HG03442 (cell line): ENCODE results near the gene BRAF.
A peak's percentile ranks its signal among the peaks of the same experiment; 100 is the strongest.
"Not testable (repeated sequence)": the region's sequence is repeated elsewhere in the genome, so short reads cannot be mapped to it uniquely, and the experiment has no call there.

Experiments used
- ATAC-seq: cut with Tn5 transposase; IDR thresholded peaks from one replicate; pipeline ENCODE4 v1.9.1; 2021; ENCODE audit warnings: mild to moderate bottlenecking, moderate library complexity; ENCODE audit not compliant: unreplicated experiment

BRAF gene

GRCh38 chr7:140719721-140720120 is 205.0 kb downstream of the BRAF start:
- ATAC-seq = no peak

- no peak for ATAC-seq
Observed at GRCh38 chr7:140714331-140715040, 210.2 kb downstream of the BRAF start.

- not testable (repeated sequence) for ATAC-seq
Observed at GRCh38 chr7:140712392-140712791, 212.3 kb downstream of the BRAF start.

- not testable (repeated sequence) for ATAC-seq
Observed at GRCh38 chr7:140708764-140709163, 216.0 kb downstream of the BRAF start.

GRCh38 chr7:140707132-140707531 is 217.6 kb downstream of the BRAF start:
- ATAC-seq = no peak

GRCh38 chr7:140704205-140704604 is 220.5 kb downstream of the BRAF start:
- ATAC-seq = no peak

- ATAC-seq = no peak
Observed at GRCh38 chr7:140702774-140703173, 222.0 kb downstream of the BRAF start.

- no peak for ATAC-seq
Observed at GRCh38 chr7:140698477-140698876, 226.3 kb downstream of the BRAF start.

GRCh38 chr7:140697447-140698143 is 227.1 kb downstream of the BRAF start:
- no peak for ATAC-seq

- ATAC-seq = peak; percentile 90
Observed at GRCh38 chr7:140696680-140697446, 227.9 kb downstream of the BRAF start, which contains the start of gene NDUFB2. NDUFB2 (plus strand) TSS chr7:140696708; CDS start chr7:140696745, 37 bp downstream.

GRCh38 chr7:140696024-140696679 is 228.6 kb downstream of the BRAF start:
- no peak for ATAC-seq

- ATAC-seq = no peak
Observed at GRCh38 chr7:140695381-140695780, 229.3 kb downstream of the BRAF start.

GRCh38 chr7:140694592-140694991 is 230.1 kb downstream of the BRAF start:
- no peak for ATAC-seq

GRCh38 chr7:140693849-140694248 is 230.9 kb downstream of the BRAF start:
- ATAC-seq = not testable (repeated sequence)

GRCh38 chr7:140691376-140692045 is 233.2 kb downstream of the BRAF start:
- ATAC-seq = no peak

- ATAC-seq = no peak
Observed at GRCh38 chr7:140689199-140690152, 235.3 kb downstream of the BRAF start.

- ATAC-seq = no peak
Observed at GRCh38 chr7:140688341-140688740, 236.4 kb downstream of the BRAF start.

- ATAC-seq = no peak
Observed at GRCh38 chr7:140686921-140687320, 237.8 kb downstream of the BRAF start.

GRCh38 chr7:140685407-140686087 is 239.2 kb downstream of the BRAF start:
- ATAC-seq = no peak
